Central memory CD8-positive, alpha-beta T cell (primary cell): Measurements from ENCODE around the gene CGB5.

Source experiments
- ATAC-seq: fragments of 150-1000 bp; cut with Tn5 transposase; replicated peaks from 2 replicates; pipeline ENCODE4 v1.10.0; 2022; ENCODE audit warnings: mild to moderate bottlenecking, moderate FRiP score, moderate number of reproducible peaks; ENCODE audit not compliant: poor library complexity, severe bottlenecking; ENCODE audit errors: extremely low read depth
- DNase-seq, 2 donors: peaks; one replicate each; pipeline ENCODE4 v3.0.0; 2021; ENCODE audit warnings: low spot score in 2 of 2
- H3K27ac Mint-ChIP-seq: one replicate; pipeline ENCODE4 v1.8.0; 2022; ENCODE audit warnings: low read depth, mild to moderate bottlenecking, moderate library complexity, mixed read lengths
- H3K27me3 Mint-ChIP-seq: one replicate; pipeline ENCODE4 v1.8.0; 2022; ENCODE audit warnings: mixed read lengths
- H3K36me3 Mint-ChIP-seq: one replicate; pipeline ENCODE4 v1.8.0; 2022; ENCODE audit warnings: mild to moderate bottlenecking, moderate library complexity, mixed read lengths; ENCODE audit not compliant: insufficient read depth
- H3K4me1 Mint-ChIP-seq: one replicate; pipeline ENCODE4 v1.8.0; 2022; ENCODE audit warnings: mixed read lengths
- H3K4me3 Mint-ChIP-seq: one replicate; pipeline ENCODE4 v1.8.0; 2022; ENCODE audit warnings: mild to moderate bottlenecking, moderate library complexity, mixed read lengths
- H3K9me3 Mint-ChIP-seq: one replicate; pipeline ENCODE4 v1.8.0; 2022; ENCODE audit warnings: mixed read lengths

The CGB5 gene

DNA sequence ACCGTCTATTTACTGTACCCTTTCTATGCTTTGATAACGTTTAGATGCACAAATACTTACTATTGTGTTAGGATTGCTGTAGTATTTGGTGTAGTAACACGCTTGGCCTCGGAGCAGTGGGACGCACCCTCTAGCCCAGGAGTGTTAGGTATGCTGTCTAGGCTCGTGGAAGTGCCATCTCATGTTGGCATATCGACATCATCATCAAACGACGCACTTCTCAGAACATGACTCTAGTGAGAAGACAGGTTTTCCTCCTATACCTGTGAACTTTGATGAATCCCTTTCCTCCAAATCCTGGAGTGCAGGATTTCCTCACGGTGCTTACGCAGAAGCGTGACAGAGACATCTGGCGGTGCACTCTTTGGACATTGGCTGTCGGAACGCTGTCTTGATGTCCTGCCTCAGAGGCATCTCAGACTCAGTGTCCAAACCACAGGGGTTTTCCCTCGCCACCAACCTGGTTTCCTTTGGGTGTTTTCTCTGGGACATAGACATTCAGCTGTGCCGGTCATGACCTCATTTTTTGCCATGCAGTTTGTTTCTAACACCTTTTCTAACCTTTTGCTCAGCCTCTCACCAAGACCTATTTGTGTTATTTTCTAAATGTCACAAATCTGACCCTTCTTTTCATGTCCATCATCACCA, 47.9 kb downstream of the CGB5 start:
- peaks cover 60% of the 10 kb centered on the region for H3K36me3 Mint-ChIP-seq
- DNase-seq: no peak
- no peak for ATAC-seq
- no peak overlapping the region for H3K27ac Mint-ChIP-seq
- peaks cover 41% of the 10 kb centered on the region for H3K4me1 Mint-ChIP-seq
- H3K27me3 Mint-ChIP-seq: no peaks in the 10 kb centered on the region
- H3K4me3 Mint-ChIP-seq: no peak overlapping the region
- no peaks in the 10 kb centered on the region for H3K9me3 Mint-ChIP-seq

DNA sequence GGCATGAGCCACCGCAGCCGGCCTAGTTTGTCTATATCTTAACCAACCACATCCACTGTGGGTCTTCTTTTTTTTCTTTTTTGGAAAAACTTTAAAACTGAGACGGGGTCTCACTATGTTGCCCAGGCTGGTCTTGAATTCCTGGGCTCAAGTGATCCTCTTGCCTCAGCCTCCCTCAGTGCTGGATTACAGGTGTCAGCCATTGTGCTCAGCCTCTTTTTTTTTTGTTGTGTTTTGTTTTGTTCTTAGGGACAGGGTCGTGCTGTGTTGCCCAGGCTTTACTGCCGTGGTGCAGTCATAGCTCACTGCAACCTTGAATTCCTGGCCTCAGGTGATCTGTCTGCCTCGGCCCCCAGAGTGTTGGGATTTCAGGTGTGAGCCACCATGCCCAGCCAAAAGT, 49.0 kb downstream of the CGB5 start:
- H3K27ac Mint-ChIP-seq: no peak overlapping the region
- H3K27me3 Mint-ChIP-seq: no peaks in the 10 kb centered on the region
- H3K4me1 Mint-ChIP-seq: peaks cover 32% of the 10 kb centered on the region
- no peak overlapping the region for H3K4me3 Mint-ChIP-seq
- ATAC-seq (no peak), DNase-seq (no peak)
- H3K9me3 Mint-ChIP-seq: no peaks in the 10 kb centered on the region
- H3K36me3 Mint-ChIP-seq: peaks cover 65% of the 10 kb centered on the region
